ENCODE results near the gene SNX8.

SNX8 gene

GRCh38 chr7:2217206-2217605 lies 97.0 kb downstream of the SNX8 start:
- Histone ChIP-seq H3K4me1 (ENCODE audit: control insufficient read depth in 2 of 2, insufficient read depth in 1 of 2, low read depth in 1 of 2, low read length in 2 of 2) (peaks cover 0 to 2% of the 10 kb centered on the region in 2 donors), H4K91ac (ENCODE audit: low read depth, low read length, poor library complexity) (no peak overlapping the region), H2BK12ac (ENCODE audit: low read length) (no peak overlapping the region), H3K18ac (ENCODE audit: low read length) (no peak overlapping the region), H4K8ac (ENCODE audit: low read depth, low read length) (no peak overlapping the region), H3K27me3 (ENCODE audit: control insufficient read depth in 3 of 3, insufficient read depth in 3 of 3, low read depth in 1 of 3, low read length in 3 of 3) (no peaks in the 10 kb centered on the region), H3K36me3 (replicated peaks in 1 of 2; ENCODE audit: control insufficient read depth in 2 of 2, insufficient read depth in 2 of 2, low read length in 2 of 2) (peaks cover 75 to 85% of the 10 kb centered on the region in 2 donors), H3K14ac (ENCODE audit: low read length) (no peak overlapping the region), H2BK120ac (ENCODE audit: low read depth, low read length) (no peak overlapping the region), H2BK15ac (ENCODE audit: low read length) (no peak overlapping the region), H2AK5ac (ENCODE audit: low read depth, low read length) (no peak overlapping the region), H3K9ac (ENCODE audit: low read depth, low read length, poor library complexity) (peak overlapping the region; percentile 37), H3K4ac (ENCODE audit: low read length) (no peak overlapping the region), H3K27ac (replicated peaks; ENCODE audit: low read length) (no peak overlapping the region), H3K79me1 (ENCODE audit: low read depth, low read length) (peaks cover 9% of the 10 kb centered on the region), H3K4me2 (ENCODE audit: insufficient read depth, low read length, poor library complexity, severe bottlenecking) (no peak overlapping the region), H3K4me3 (ENCODE audit: low read length in 2 of 2) (no peak overlapping the region), H3K23ac (ENCODE audit: low read depth, low read length, poor library complexity) (peak overlapping the region; percentile 11), H2AFZ (ENCODE audit: low read length) (no peak overlapping the region), H3K9me3 (replicated peaks in 1 of 2; ENCODE audit: control insufficient read depth in 2 of 2, insufficient read depth in 1 of 2, low read depth in 1 of 2, low read length in 2 of 2) (peaks cover 0 to 6% of the 10 kb centered on the region in 2 donors), H2BK5ac (ENCODE audit: low read length) (no peak overlapping the region)
- no CpG with 5 or more reads among the region's 10 CpGs for WGBS, 2 donors (ENCODE audit: extremely low coverage in 2 of 2, insufficient read length in 2 of 2, insufficient replicate concordance in 1 of 2)
- no peak for DNase-seq (ENCODE audit: low spot score)

DNA sequence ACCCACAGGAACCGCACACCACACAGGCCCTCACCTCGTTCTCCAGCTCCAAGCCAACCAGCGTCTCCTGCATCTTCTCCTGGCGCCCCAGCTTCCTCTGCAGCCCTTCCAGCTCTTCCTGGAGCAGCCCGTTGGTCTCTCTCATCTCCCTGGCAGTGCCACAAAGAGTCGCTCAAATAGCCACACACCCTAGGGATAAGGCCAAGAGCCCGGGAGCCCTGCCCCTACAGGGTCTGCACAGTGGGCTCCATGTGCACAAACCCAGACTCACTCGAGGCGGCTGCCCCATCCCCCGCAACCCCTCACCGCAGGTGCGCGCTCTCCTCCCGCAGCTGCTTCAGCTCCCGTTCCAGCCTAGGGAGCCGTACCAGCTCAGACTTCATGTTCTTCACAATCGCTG lies 98.4 kb downstream of the SNX8 start:
- Histone ChIP-seq H2BK120ac (ENCODE audit: low read depth, low read length) (no peak overlapping the region), H4K8ac (ENCODE audit: low read depth, low read length) (no peak overlapping the region), H3K18ac (ENCODE audit: low read length) (no peak overlapping the region), H2BK15ac (ENCODE audit: low read length) (no peak overlapping the region), H3K79me1 (ENCODE audit: low read depth, low read length) (peaks cover 10% of the 10 kb centered on the region), H3K9ac (ENCODE audit: low read depth, low read length, poor library complexity) (no peak overlapping the region), H3K4me2 (ENCODE audit: insufficient read depth, low read length, poor library complexity, severe bottlenecking) (no peak overlapping the region), H3K14ac (ENCODE audit: low read length) (no peak overlapping the region), H3K36me3 (replicated peaks in 1 of 2; ENCODE audit: control insufficient read depth in 2 of 2, insufficient read depth in 2 of 2, low read length in 2 of 2) (peaks cover 68 to 87% of the 10 kb centered on the region in 2 donors), H2BK5ac (ENCODE audit: low read length) (peak overlapping the region; percentile 66), H2AFZ (ENCODE audit: low read length) (no peak overlapping the region), H2AK5ac (ENCODE audit: low read depth, low read length) (no peak overlapping the region), H3K23ac (ENCODE audit: low read depth, low read length, poor library complexity) (peak overlapping the region; percentile 2), H3K4ac (ENCODE audit: low read length) (no peak overlapping the region), H3K4me3 (ENCODE audit: low read length in 2 of 2) (no peak overlapping the region), H3K27ac (replicated peaks; ENCODE audit: low read length) (no peak overlapping the region), H4K91ac (ENCODE audit: low read depth, low read length, poor library complexity) (no peak overlapping the region), H3K27me3 (ENCODE audit: control insufficient read depth in 3 of 3, insufficient read depth in 3 of 3, low read depth in 1 of 3, low read length in 3 of 3) (no peaks in the 10 kb centered on the region), H2BK12ac (ENCODE audit: low read length) (no peak overlapping the region), H3K9me3 (replicated peaks in 1 of 2; ENCODE audit: control insufficient read depth in 2 of 2, insufficient read depth in 1 of 2, low read depth in 1 of 2, low read length in 2 of 2) (peaks cover 0 to 6% of the 10 kb centered on the region in 2 donors), H3K4me1 (ENCODE audit: control insufficient read depth in 2 of 2, insufficient read depth in 1 of 2, low read depth in 1 of 2, low read length in 2 of 2) (peaks cover 0 to 2% of the 10 kb centered on the region in 2 donors)
- no peak for DNase-seq (ENCODE audit: low spot score)
- no CpG with 5 or more reads among the region's 17 CpGs for WGBS, 2 donors (ENCODE audit: extremely low coverage in 2 of 2, insufficient read length in 2 of 2, insufficient replicate concordance in 1 of 2)

GRCh38 chr7:2214636-2215035 lies 99.6 kb downstream of the SNX8 start:
- Histone ChIP-seq H2BK15ac (ENCODE audit: low read length) (no peak overlapping the region), H2BK120ac (ENCODE audit: low read depth, low read length) (no peak overlapping the region), H3K14ac (ENCODE audit: low read length) (peak overlapping the region; percentile 21), H3K9me3 (replicated peaks in 1 of 2; ENCODE audit: control insufficient read depth in 2 of 2, insufficient read depth in 1 of 2, low read depth in 1 of 2, low read length in 2 of 2) (peaks cover 0 to 6% of the 10 kb centered on the region in 2 donors), H2BK5ac (ENCODE audit: low read length) (peak overlapping the region; percentile 24), H2AFZ (ENCODE audit: low read length) (no peak overlapping the region), H3K4me3 (ENCODE audit: low read length in 2 of 2) (no peak overlapping the region), H3K23ac (ENCODE audit: low read depth, low read length, poor library complexity) (no peak overlapping the region), H3K27ac (replicated peaks; ENCODE audit: low read length) (no peak overlapping the region), H3K4ac (ENCODE audit: low read length) (no peak overlapping the region), H3K4me1 (ENCODE audit: control insufficient read depth in 2 of 2, insufficient read depth in 1 of 2, low read depth in 1 of 2, low read length in 2 of 2) (no peaks in the 10 kb centered on the region), H3K79me1 (ENCODE audit: low read depth, low read length) (peaks cover 7% of the 10 kb centered on the region), H3K36me3 (replicated peaks in 1 of 2; ENCODE audit: control insufficient read depth in 2 of 2, insufficient read depth in 2 of 2, low read length in 2 of 2) (peaks cover 66 to 85% of the 10 kb centered on the region in 2 donors), H3K27me3 (ENCODE audit: control insufficient read depth in 3 of 3, insufficient read depth in 3 of 3, low read depth in 1 of 3, low read length in 3 of 3) (no peaks in the 10 kb centered on the region), H2BK12ac (ENCODE audit: low read length) (no peak overlapping the region), H3K18ac (ENCODE audit: low read length) (no peak overlapping the region), H4K8ac (ENCODE audit: low read depth, low read length) (no peak overlapping the region), H2AK5ac (ENCODE audit: low read depth, low read length) (no peak overlapping the region), H3K9ac (ENCODE audit: low read depth, low read length, poor library complexity) (no peak overlapping the region), H4K91ac (ENCODE audit: low read depth, low read length, poor library complexity) (peak overlapping the region; percentile 72), H3K4me2 (ENCODE audit: insufficient read depth, low read length, poor library complexity, severe bottlenecking) (no peak overlapping the region)
- no peak for DNase-seq (ENCODE audit: low spot score)
- no CpG with 5 or more reads among the region's 9 CpGs for WGBS, 2 donors (ENCODE audit: extremely low coverage in 2 of 2, insufficient read length in 2 of 2, insufficient replicate concordance in 1 of 2)

- Histone ChIP-seq H3K4me1 (ENCODE audit: control insufficient read depth in 2 of 2, insufficient read depth in 1 of 2, low read depth in 1 of 2, low read length in 2 of 2) (no peaks in the 10 kb centered on the region), H3K36me3 (replicated peaks in 1 of 2; ENCODE audit: control insufficient read depth in 2 of 2, insufficient read depth in 2 of 2, low read length in 2 of 2) (peaks cover 68 to 94% of the 10 kb centered on the region in 2 donors), H3K27me3 (ENCODE audit: control insufficient read depth in 3 of 3, insufficient read depth in 3 of 3, low read depth in 1 of 3, low read length in 3 of 3) (no peaks in the 10 kb centered on the region), H3K23ac (ENCODE audit: low read depth, low read length, poor library complexity) (no peak overlapping the region), H2AK5ac (ENCODE audit: low read depth, low read length) (no peak overlapping the region), H3K9me3 (replicated peaks in 1 of 2; ENCODE audit: control insufficient read depth in 2 of 2, insufficient read depth in 1 of 2, low read depth in 1 of 2, low read length in 2 of 2) (peaks cover 0 to 6% of the 10 kb centered on the region in 2 donors), H3K4me3 (ENCODE audit: low read length in 2 of 2) (no peak overlapping the region), H3K4ac (ENCODE audit: low read length) (no peak overlapping the region), H2AFZ (ENCODE audit: low read length) (no peak overlapping the region), H3K27ac (replicated peaks; ENCODE audit: low read length) (no peak overlapping the region), H2BK5ac (ENCODE audit: low read length) (no peak overlapping the region), H2BK15ac (ENCODE audit: low read length) (no peak overlapping the region), H3K14ac (ENCODE audit: low read length) (no peak overlapping the region), H4K8ac (ENCODE audit: low read depth, low read length) (no peak overlapping the region), H4K91ac (ENCODE audit: low read depth, low read length, poor library complexity) (no peak overlapping the region), H3K79me1 (ENCODE audit: low read depth, low read length) (peaks cover 7% of the 10 kb centered on the region), H2BK120ac (ENCODE audit: low read depth, low read length) (no peak overlapping the region), H3K9ac (ENCODE audit: low read depth, low read length, poor library complexity) (no peak overlapping the region), H3K18ac (ENCODE audit: low read length) (no peak overlapping the region), H2BK12ac (ENCODE audit: low read length) (no peak overlapping the region), H3K4me2 (ENCODE audit: insufficient read depth, low read length, poor library complexity, severe bottlenecking) (no peak overlapping the region)
- DNase-seq (ENCODE audit: low spot score), result no peak
- WGBS, 2 donors (ENCODE audit: extremely low coverage in 2 of 2, insufficient read length in 2 of 2, insufficient replicate concordance in 1 of 2), result no CpG with 5 or more reads among the region's 15 CpGs
Measured at GRCh38 chr7:2213551-2214215, 100.6 kb downstream of the SNX8 start.

All from neuronal stem cell (in vitro differentiated cells).